ENCODE measurements around the gene CDKAL1. TPM values are rescaled to one million over a fixed set of nuclear protein-coding genes. Genes with fewer than 3 reads are reported as not detected.

Gene CDKAL1
- total RNA-seq, 1 donor from 2014 or later = 34.3 TPM

GRCh38 chr6:20741490-20741889, 207.2 kb downstream of the CDKAL1 start:
- Mint-ChIP-seq H3K27ac (peak overlapping the region; percentile 87), H3K9me3 (ENCODE audit: low read depth) (peaks cover 10% of the 10 kb centered on the region), H3K4me3 (ENCODE audit: low read depth) (no peak overlapping the region), H3K36me3 (ENCODE audit: insufficient read depth) (peaks cover 18% of the 10 kb centered on the region), H3K27me3 (no peaks in the 10 kb centered on the region), H3K4me1 (ENCODE audit: low read depth) (peaks cover 49% of the 10 kb centered on the region)
- DNase-seq (ENCODE audit: low spot score, unreplicated experiment) = no peak
- TF ChIP-seq CTCF (IDR thresholded peaks at IDR 0.05; ENCODE audit: unreplicated experiment) = no peak

DNA sequence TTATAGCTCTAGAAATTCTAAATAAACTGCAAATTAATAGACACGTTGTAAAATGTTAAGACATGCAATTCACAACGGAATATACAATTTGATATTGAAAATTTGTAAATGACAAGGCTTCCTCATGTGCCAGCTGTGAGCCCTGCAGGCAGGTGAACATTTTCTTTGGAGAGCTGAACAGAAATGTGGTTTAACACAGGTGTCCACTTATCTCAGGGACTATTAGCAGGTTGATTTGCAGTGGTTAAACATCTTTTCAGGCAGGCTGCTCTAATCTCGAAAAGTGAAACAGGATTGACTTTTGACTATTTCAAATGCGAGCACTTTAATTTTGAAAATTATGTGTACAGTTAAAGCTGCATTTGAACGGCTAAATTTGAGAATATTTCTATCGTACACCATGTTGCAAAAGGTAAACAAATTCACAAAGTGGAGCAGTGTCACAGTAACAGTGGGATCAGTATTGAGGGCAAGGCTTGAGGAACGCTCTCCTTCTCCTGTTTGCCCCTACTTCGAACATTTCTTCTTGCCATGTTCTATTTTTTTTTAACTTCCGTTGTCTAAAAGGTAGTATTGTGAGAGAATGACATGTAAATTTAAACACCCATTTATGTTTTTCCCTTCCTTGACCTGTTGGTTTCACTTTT, 210.8 kb downstream of the CDKAL1 start:
- TF ChIP-seq CTCF (IDR thresholded peaks at IDR 0.05; ENCODE audit: unreplicated experiment) = no peak
- H3K4me1 Mint-ChIP-seq (ENCODE audit: low read depth) = peaks cover 46% of the 10 kb centered on the region
- H3K36me3 Mint-ChIP-seq (ENCODE audit: insufficient read depth) = peaks cover 21% of the 10 kb centered on the region
- H3K27me3 Mint-ChIP-seq = no peaks in the 10 kb centered on the region
- DNase-seq (ENCODE audit: low spot score, unreplicated experiment) = no peak
- peak overlapping the region; percentile 44 for H3K4me3 Mint-ChIP-seq (ENCODE audit: low read depth)
- peaks cover 13% of the 10 kb centered on the region for H3K9me3 Mint-ChIP-seq (ENCODE audit: low read depth)
- peak overlapping the region; percentile 73 for H3K27ac Mint-ChIP-seq

GRCh38 chr6:20746024-20746423, 211.8 kb downstream of the CDKAL1 start:
- H3K4me1 Mint-ChIP-seq (ENCODE audit: low read depth) = peaks cover 39% of the 10 kb centered on the region
- no peaks in the 10 kb centered on the region for H3K27me3 Mint-ChIP-seq
- peaks cover 13% of the 10 kb centered on the region for H3K9me3 Mint-ChIP-seq (ENCODE audit: low read depth)
- no peak for TF ChIP-seq CTCF (IDR thresholded peaks at IDR 0.05; ENCODE audit: unreplicated experiment)
- no peak for DNase-seq (ENCODE audit: low spot score, unreplicated experiment)
- H3K27ac Mint-ChIP-seq = no peak overlapping the region
- H3K4me3 Mint-ChIP-seq (ENCODE audit: low read depth) = no peak overlapping the region
- peaks cover 16% of the 10 kb centered on the region for H3K36me3 Mint-ChIP-seq (ENCODE audit: insufficient read depth)

DNA sequence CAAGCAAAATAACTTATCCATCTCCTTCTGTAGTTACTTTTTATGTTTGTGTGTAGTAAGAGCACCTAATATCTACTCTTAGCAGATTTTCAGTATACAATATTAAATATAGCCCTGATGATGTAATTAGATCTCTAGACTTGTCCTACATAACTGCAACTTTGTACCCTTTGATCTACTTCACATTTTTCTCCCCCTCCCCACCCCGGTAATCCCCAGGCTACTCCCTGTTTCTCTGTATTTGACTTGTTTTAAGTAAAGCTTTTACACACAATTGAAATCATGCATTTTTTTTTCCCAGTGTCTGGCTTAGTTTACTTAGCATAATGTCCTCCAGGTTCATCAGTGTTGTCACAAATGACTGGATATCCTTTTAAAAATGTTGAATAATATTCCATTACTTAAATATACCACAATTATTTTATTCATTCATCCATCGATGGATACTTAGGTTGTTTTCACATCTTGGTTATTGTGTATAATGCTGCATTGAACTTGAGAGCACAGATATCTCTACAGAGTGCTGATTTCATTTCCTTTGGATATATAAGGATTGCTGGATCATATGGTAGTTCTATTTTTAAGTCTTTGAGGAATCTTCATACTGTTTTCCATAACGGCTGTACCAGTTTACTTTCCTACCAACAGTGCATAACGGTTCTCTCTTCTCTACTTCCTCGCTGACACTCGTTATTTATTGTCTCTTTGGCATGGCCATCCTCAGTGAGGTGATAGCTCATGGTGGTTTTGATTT, 212.7 kb downstream of the CDKAL1 start:
- H3K36me3 Mint-ChIP-seq (ENCODE audit: insufficient read depth) = peaks cover 8% of the 10 kb centered on the region
- H3K27ac Mint-ChIP-seq = no peak overlapping the region
- TF ChIP-seq CTCF (IDR thresholded peaks at IDR 0.05; ENCODE audit: unreplicated experiment) = no peak
- no peak for DNase-seq (ENCODE audit: low spot score, unreplicated experiment)
- no peaks in the 10 kb centered on the region for H3K27me3 Mint-ChIP-seq
- H3K9me3 Mint-ChIP-seq (ENCODE audit: low read depth) = peaks cover 6% of the 10 kb centered on the region
- H3K4me3 Mint-ChIP-seq (ENCODE audit: low read depth) = no peak overlapping the region
- peaks cover 41% of the 10 kb centered on the region for H3K4me1 Mint-ChIP-seq (ENCODE audit: low read depth)

DNA sequence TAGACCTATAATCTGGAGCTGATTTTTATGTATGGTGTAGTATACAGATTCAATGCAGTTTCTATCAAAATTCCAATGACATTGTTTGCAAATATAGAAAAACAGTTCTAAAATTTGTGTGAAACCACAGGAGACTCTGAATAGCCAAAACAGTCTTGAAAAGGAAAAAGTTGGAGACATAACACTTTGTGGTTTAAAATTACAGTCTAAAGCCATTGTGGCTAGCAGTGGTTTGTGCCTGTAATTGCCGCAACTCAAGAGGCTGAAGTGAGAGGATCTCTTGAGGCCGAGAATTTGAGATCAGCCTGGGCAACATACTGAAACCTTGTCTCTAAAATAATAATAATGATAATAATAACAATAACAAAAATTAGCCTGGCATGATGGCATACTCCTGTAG, 213.7 kb downstream of the CDKAL1 start:
- Mint-ChIP-seq H3K27ac (no peak overlapping the region), H3K36me3 (ENCODE audit: insufficient read depth) (peaks cover 7% of the 10 kb centered on the region), H3K4me1 (ENCODE audit: low read depth) (peaks cover 40% of the 10 kb centered on the region), H3K9me3 (ENCODE audit: low read depth) (peaks cover 3% of the 10 kb centered on the region), H3K4me3 (ENCODE audit: low read depth) (no peak overlapping the region), H3K27me3 (no peaks in the 10 kb centered on the region)
- TF ChIP-seq CTCF (IDR thresholded peaks at IDR 0.05; ENCODE audit: unreplicated experiment) = no peak
- no peak for DNase-seq (ENCODE audit: low spot score, unreplicated experiment)

Data from progenitor cell of endocrine pancreas (in vitro differentiated cells).